ENCODE measurements around the gene SLC25A13.

The SLC25A13 gene

DNA sequence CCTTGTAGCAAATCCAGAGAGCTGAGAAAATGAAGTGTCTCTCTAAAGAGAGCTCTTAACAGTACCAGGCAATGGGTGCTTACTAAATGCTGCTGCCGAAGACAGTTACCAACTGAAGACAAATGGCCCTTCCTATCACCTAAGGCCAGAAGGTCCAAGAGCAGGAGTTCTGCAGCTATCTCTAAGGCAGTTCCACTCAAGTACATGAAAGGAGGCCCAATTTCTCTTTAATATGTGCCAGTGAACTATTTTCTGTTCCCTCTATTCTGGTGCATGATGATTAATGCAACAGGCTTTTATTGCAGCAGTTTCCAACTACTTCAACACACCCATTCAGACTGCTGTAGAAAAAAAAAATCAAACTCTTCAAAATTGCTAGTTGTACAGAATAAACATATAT lies 122.5 kb downstream of the SLC25A13 start:
- H3K4me2 ChIP-seq (ENCODE audit: low read length) = no peak overlapping the region
- no peak overlapping the region for H3K18ac ChIP-seq (ENCODE audit: low read length)
- no peak overlapping the region for H3K14ac ChIP-seq (ENCODE audit: low read length)
- no peak overlapping the region for H4K12ac ChIP-seq (ENCODE audit: low read depth, low read length)
- H3K79me2 ChIP-seq (ENCODE audit: control insufficient read depth, insufficient read depth, low read length, poor library complexity) = no peaks in the 10 kb centered on the region
- no peaks in the 10 kb centered on the region for H3K27me3 ChIP-seq (ENCODE audit: insufficient read depth, low read length)
- peaks cover 2% of the 10 kb centered on the region for H3K79me1 ChIP-seq (ENCODE audit: low read length)
- no peak overlapping the region for H2BK12ac ChIP-seq (ENCODE audit: low read length)
- H2BK5ac ChIP-seq (ENCODE audit: low read depth, low read length, poor library complexity) = no peak overlapping the region
- no peaks in the 10 kb centered on the region for H3K9me3 ChIP-seq (ENCODE audit: insufficient read depth, low read depth, low read length)
- H4K91ac ChIP-seq (ENCODE audit: low read depth, low read length) = no peak overlapping the region
- peaks cover 0 to 2% of the 10 kb centered on the region in 2 experiments for H3K4me1 ChIP-seq (ENCODE audit: control insufficient read depth in 1 of 2, insufficient read depth in 2 of 2, low read length in 2 of 2)
- H3K27ac ChIP-seq (ENCODE audit: low read depth, low read length) = no peak overlapping the region
- no peak overlapping the region for H2AK5ac ChIP-seq (ENCODE audit: low read length)
- no peak overlapping the region for H3K9ac ChIP-seq (ENCODE audit: low read length)
- H3K23ac ChIP-seq (ENCODE audit: low read length) = no peak overlapping the region
- no CpG with 5 or more reads among the region's 1 CpG for WGBS (ENCODE audit: extremely low coverage, insufficient coverage, insufficient read length)
- H2AFZ ChIP-seq (ENCODE audit: insufficient read depth, low read length, poor library complexity) = no peak overlapping the region
- H3K36me3 ChIP-seq (ENCODE audit: control insufficient read depth in 1 of 2, insufficient read depth in 2 of 2, low read length in 2 of 2) = peaks cover 0 to 3% of the 10 kb centered on the region in 2 experiments
- H4K8ac ChIP-seq (ENCODE audit: low read depth, low read length) = no peak overlapping the region
- H3K4me3 ChIP-seq (ENCODE audit: low read depth, low read length) = no peak overlapping the region
- no peak overlapping the region for H3K4ac ChIP-seq (ENCODE audit: low read depth, low read length)
- no peak for DNase-seq
- no peak overlapping the region for H2BK120ac ChIP-seq (ENCODE audit: insufficient read depth, low read length, poor library complexity)

DNA sequence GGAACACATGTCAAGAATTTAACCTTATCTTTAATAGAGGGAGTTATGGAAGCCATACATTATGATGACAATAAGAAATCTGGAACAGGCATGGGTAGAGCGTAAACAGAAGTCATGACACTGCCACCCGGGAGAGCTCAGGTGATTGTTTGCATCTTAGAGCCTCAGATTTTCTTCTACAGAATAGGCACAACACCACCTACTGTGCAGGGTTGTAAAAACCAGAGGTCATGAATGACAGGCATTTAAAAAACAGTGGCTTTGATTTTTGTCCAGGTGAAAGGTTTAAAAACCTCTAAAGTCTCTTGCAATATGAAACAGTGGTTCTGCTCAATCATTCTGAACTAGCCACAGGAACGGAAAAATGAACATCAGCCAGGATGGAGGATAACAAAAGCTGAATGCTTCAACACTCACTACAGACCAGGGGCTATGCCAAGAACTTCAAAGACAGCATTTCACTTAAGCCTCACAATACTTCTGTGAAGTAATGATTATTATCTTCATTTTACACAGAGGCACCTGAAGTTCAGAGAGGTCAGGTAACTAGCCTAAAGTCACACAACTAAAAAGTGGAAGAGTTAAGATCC lies 123.8 kb downstream of the SLC25A13 start:
- Histone ChIP-seq H2BK120ac (ENCODE audit: insufficient read depth, low read length, poor library complexity) (no peak overlapping the region), H3K36me3 (ENCODE audit: control insufficient read depth in 1 of 2, insufficient read depth in 2 of 2, low read length in 2 of 2) (peaks cover 0 to 3% of the 10 kb centered on the region in 2 experiments), H3K4me1 (ENCODE audit: control insufficient read depth in 1 of 2, insufficient read depth in 2 of 2, low read length in 2 of 2) (peaks cover 0 to 2% of the 10 kb centered on the region in 2 experiments), H3K4me3 (ENCODE audit: low read depth, low read length) (no peak overlapping the region), H2BK5ac (ENCODE audit: low read depth, low read length, poor library complexity) (no peak overlapping the region), H2BK12ac (ENCODE audit: low read length) (no peak overlapping the region), H2AFZ (ENCODE audit: insufficient read depth, low read length, poor library complexity) (no peak overlapping the region), H3K9ac (ENCODE audit: low read length) (no peak overlapping the region), H3K79me1 (ENCODE audit: low read length) (peaks cover 2% of the 10 kb centered on the region), H3K23ac (ENCODE audit: low read length) (no peak overlapping the region), H3K79me2 (ENCODE audit: control insufficient read depth, insufficient read depth, low read length, poor library complexity) (no peaks in the 10 kb centered on the region), H3K14ac (ENCODE audit: low read length) (no peak overlapping the region), H4K91ac (ENCODE audit: low read depth, low read length) (no peak overlapping the region), H3K27me3 (ENCODE audit: insufficient read depth, low read length) (no peaks in the 10 kb centered on the region), H3K4ac (ENCODE audit: low read depth, low read length) (no peak overlapping the region), H3K9me3 (ENCODE audit: insufficient read depth, low read depth, low read length) (no peaks in the 10 kb centered on the region), H3K27ac (ENCODE audit: low read depth, low read length) (no peak overlapping the region), H3K4me2 (ENCODE audit: low read length) (no peak overlapping the region), H4K8ac (ENCODE audit: low read depth, low read length) (no peak overlapping the region), H4K12ac (ENCODE audit: low read depth, low read length) (no peak overlapping the region), H3K18ac (ENCODE audit: low read length) (no peak overlapping the region), H2AK5ac (ENCODE audit: low read length) (no peak overlapping the region)
- no peak for DNase-seq
- no CpG with 5 or more reads among the region's 3 CpGs for WGBS (ENCODE audit: extremely low coverage, insufficient coverage, insufficient read length)

GRCh38 chr7:96196676-96197075 lies 125.2 kb downstream of the SLC25A13 start:
- H3K18ac ChIP-seq (ENCODE audit: low read length) = no peak overlapping the region
- peaks cover 2% of the 10 kb centered on the region for H3K79me1 ChIP-seq (ENCODE audit: low read length)
- no peak overlapping the region for H3K14ac ChIP-seq (ENCODE audit: low read length)
- H3K9ac ChIP-seq (ENCODE audit: low read length) = no peak overlapping the region
- peak in 1 of 2 donors; percentile 13 for DNase-seq
- no peak overlapping the region for H3K4ac ChIP-seq (ENCODE audit: low read depth, low read length)
- no peak overlapping the region for H3K27ac ChIP-seq (ENCODE audit: low read depth, low read length)
- no peak overlapping the region for H3K23ac ChIP-seq (ENCODE audit: low read length)
- no peak overlapping the region for H4K12ac ChIP-seq (ENCODE audit: low read depth, low read length)
- WGBS (ENCODE audit: extremely low coverage, insufficient coverage, insufficient read length) = no CpG with 5 or more reads among the region's 4 CpGs
- no peaks in the 10 kb centered on the region for H3K27me3 ChIP-seq (ENCODE audit: insufficient read depth, low read length)
- H3K79me2 ChIP-seq (ENCODE audit: control insufficient read depth, insufficient read depth, low read length, poor library complexity) = no peaks in the 10 kb centered on the region
- peaks cover 0 to 2% of the 10 kb centered on the region in 2 experiments for H3K4me1 ChIP-seq (ENCODE audit: control insufficient read depth in 1 of 2, insufficient read depth in 2 of 2, low read length in 2 of 2)
- no peak overlapping the region for H4K8ac ChIP-seq (ENCODE audit: low read depth, low read length)
- H2BK120ac ChIP-seq (ENCODE audit: insufficient read depth, low read length, poor library complexity) = no peak overlapping the region
- H4K91ac ChIP-seq (ENCODE audit: low read depth, low read length) = no peak overlapping the region
- H3K36me3 ChIP-seq (ENCODE audit: control insufficient read depth in 1 of 2, insufficient read depth in 2 of 2, low read length in 2 of 2) = peaks cover 1 to 6% of the 10 kb centered on the region in 2 experiments
- no peak overlapping the region for H2AK5ac ChIP-seq (ENCODE audit: low read length)
- no peak overlapping the region for H2BK5ac ChIP-seq (ENCODE audit: low read depth, low read length, poor library complexity)
- no peak overlapping the region for H2AFZ ChIP-seq (ENCODE audit: insufficient read depth, low read length, poor library complexity)
- H2BK12ac ChIP-seq (ENCODE audit: low read length) = no peak overlapping the region
- H3K9me3 ChIP-seq (ENCODE audit: insufficient read depth, low read depth, low read length) = no peaks in the 10 kb centered on the region
- H3K4me2 ChIP-seq (ENCODE audit: low read length) = no peak overlapping the region
- no peak overlapping the region for H3K4me3 ChIP-seq (ENCODE audit: low read depth, low read length)

- Histone ChIP-seq H3K4me2 (ENCODE audit: low read length) (no peak overlapping the region), H3K9ac (ENCODE audit: low read length) (no peak overlapping the region), H4K91ac (ENCODE audit: low read depth, low read length) (peak overlapping the region; percentile 49), H3K18ac (ENCODE audit: low read length) (no peak overlapping the region), H2BK12ac (ENCODE audit: low read length) (no peak overlapping the region), H3K14ac (ENCODE audit: low read length) (no peak overlapping the region), H3K9me3 (ENCODE audit: insufficient read depth, low read depth, low read length) (no peaks in the 10 kb centered on the region), H3K4me1 (ENCODE audit: control insufficient read depth in 1 of 2, insufficient read depth in 2 of 2, low read length in 2 of 2) (peaks cover 3 to 8% of the 10 kb centered on the region in 2 experiments), H2AFZ (ENCODE audit: insufficient read depth, low read length, poor library complexity) (no peak overlapping the region), H3K4ac (ENCODE audit: low read depth, low read length) (no peak overlapping the region), H3K27ac (ENCODE audit: low read depth, low read length) (peak overlapping the region; percentile 42), H4K8ac (ENCODE audit: low read depth, low read length) (no peak overlapping the region), H4K12ac (ENCODE audit: low read depth, low read length) (no peak overlapping the region), H2BK120ac (ENCODE audit: insufficient read depth, low read length, poor library complexity) (no peak overlapping the region), H3K23ac (ENCODE audit: low read length) (no peak overlapping the region), H3K36me3 (ENCODE audit: control insufficient read depth in 1 of 2, insufficient read depth in 2 of 2, low read length in 2 of 2) (peaks cover 3% of the 10 kb centered on the region in 2 experiments), H3K4me3 (ENCODE audit: low read depth, low read length) (no peak overlapping the region), H3K79me2 (ENCODE audit: control insufficient read depth, insufficient read depth, low read length, poor library complexity) (no peaks in the 10 kb centered on the region), H2AK5ac (ENCODE audit: low read length) (no peak overlapping the region), H2BK5ac (ENCODE audit: low read depth, low read length, poor library complexity) (no peak overlapping the region), H3K27me3 (ENCODE audit: insufficient read depth, low read length) (no peaks in the 10 kb centered on the region), H3K79me1 (ENCODE audit: low read length) (no peaks in the 10 kb centered on the region)
- WGBS (ENCODE audit: extremely low coverage, insufficient coverage, insufficient read length) = no CpG with 5 or more reads among the region's 4 CpGs
- no peak for DNase-seq
Measured at GRCh38 chr7:96189129-96189820, 132.6 kb downstream of the SLC25A13 start.
